H9 (cell line): ENCODE measurements around the gene KDM5B. TPM values are rescaled to one million over a fixed set of nuclear protein-coding genes. Genes with fewer than 3 reads are reported as not detected.
A peak's percentile ranks its signal among the peaks of the same experiment; 100 is the strongest.

ENCODE experiments used
- DNase-seq: peaks from one replicate; pipeline ENCODE4 v3.0.0-alpha.2; 2017
- H2AFZ ChIP-seq: one replicate; pipeline ENCODE4 v1.6.1; 2013; ENCODE audit warnings: mild to moderate bottlenecking, low read length, control low read depth, moderate library complexity
- H2AK5ac ChIP-seq: 2 replicates; pipeline ENCODE4 v1.6.1; 2013; ENCODE audit warnings: low read length, control low read depth, mixed read lengths; ENCODE audit not compliant: insufficient read length
- H2BK120ac ChIP-seq: one replicate; pipeline ENCODE4 v1.6.1; 2013; ENCODE audit warnings: low read depth, mild to moderate bottlenecking, low read length, control low read depth, inconsistent platforms; ENCODE audit not compliant: poor library complexity, severe bottlenecking
- H2BK12ac ChIP-seq: 2 replicates; pipeline ENCODE4 v1.6.1; 2013; ENCODE audit warnings: low read length, control low read depth, mixed read lengths, low read depth; ENCODE audit not compliant: insufficient read length
- H2BK15ac ChIP-seq: 2 replicates; pipeline ENCODE4 v1.6.1; 2013; ENCODE audit warnings: low read depth, low read length, control low read depth
- H2BK20ac ChIP-seq: one replicate; pipeline ENCODE4 v1.6.1; 2013; ENCODE audit warnings: low read depth, mild to moderate bottlenecking, low read length, control low read depth, inconsistent platforms; ENCODE audit not compliant: poor library complexity, severe bottlenecking
- H2BK5ac ChIP-seq: 2 replicates; pipeline ENCODE4 v1.6.1; 2013; ENCODE audit warnings: low read length, control low read depth, mixed read lengths; ENCODE audit not compliant: insufficient read length
- H3K14ac ChIP-seq: 2 replicates; pipeline ENCODE4 v1.6.1; 2013; ENCODE audit warnings: low read length, control low read depth; ENCODE audit not compliant: insufficient read depth
- H3K18ac ChIP-seq: 2 replicates; pipeline ENCODE4 v1.6.1; 2013; ENCODE audit warnings: low read depth, mild to moderate bottlenecking, mixed read lengths, low read length, control low read depth; ENCODE audit not compliant: insufficient read length
- H3K23ac ChIP-seq: 2 replicates; pipeline ENCODE4 v1.6.1; 2013; ENCODE audit warnings: low read length, control low read depth, mixed read lengths, low read depth; ENCODE audit not compliant: insufficient read length
- H3K23me2 ChIP-seq: 2 replicates; pipeline ENCODE4 v1.6.1; 2013; ENCODE audit warnings: low read depth, mild to moderate bottlenecking, mixed read lengths, low read length, control low read depth; ENCODE audit not compliant: insufficient read length, poor library complexity, severe bottlenecking
- H3K27ac ChIP-seq: 2 replicates; pipeline ENCODE4 v1.5.1; 2013; ENCODE audit warnings: low read length, control low read depth, mixed read lengths, low read depth; ENCODE audit not compliant: insufficient read length
- H3K27me3 ChIP-seq: 2 replicates; pipeline ENCODE4 v1.6.1; 2013; ENCODE audit warnings: low read length, control low read depth, inconsistent platforms; ENCODE audit not compliant: insufficient read depth
- H3K4ac ChIP-seq: 2 replicates; pipeline ENCODE4 v1.6.1; 2013; ENCODE audit warnings: low read depth, mild to moderate bottlenecking, control low read depth, inconsistent platforms, low read length, moderate library complexity
- H3K4me1 ChIP-seq: 2 replicates; pipeline ENCODE4 v1.6.1; 2013; ENCODE audit warnings: low read length, control low read depth, inconsistent platforms; ENCODE audit not compliant: insufficient read depth
- H3K4me2 ChIP-seq: 2 replicates; pipeline ENCODE4 v1.6.1; 2013; ENCODE audit warnings: low read length, control low read depth, mixed read lengths; ENCODE audit not compliant: insufficient read length, insufficient read depth
- H3K56ac ChIP-seq: 2 replicates; pipeline ENCODE4 v1.6.1; 2013; ENCODE audit warnings: low read depth, mild to moderate bottlenecking, mixed read lengths, low read length, control low read depth; ENCODE audit not compliant: insufficient read length
- H3K79me1 ChIP-seq: 2 replicates; pipeline ENCODE4 v1.6.1; 2013; ENCODE audit warnings: low read depth, mild to moderate bottlenecking, moderate library complexity, low read length, control low read depth, inconsistent platforms; ENCODE audit not compliant: insufficient read depth, poor library complexity, severe bottlenecking
- H3K79me2 ChIP-seq: 2 replicates; pipeline ENCODE4 v1.6.1; 2013; ENCODE audit warnings: low read length, control low read depth, inconsistent platforms; ENCODE audit not compliant: insufficient read depth
- H3K9ac ChIP-seq: 2 replicates; pipeline ENCODE4 v1.6.1; 2013; ENCODE audit warnings: low read length, control low read depth, mixed read lengths; ENCODE audit not compliant: insufficient read length; ENCODE audit errors: extremely low read depth
- H3K9me3 ChIP-seq: one replicate; pipeline ENCODE4 v1.6.1; 2013; ENCODE audit warnings: low read depth, low read length, inconsistent platforms; ENCODE audit not compliant: control insufficient read depth
- H3T11ph ChIP-seq: one replicate; pipeline ENCODE4 v1.6.1; 2013; ENCODE audit warnings: mild to moderate bottlenecking, low read length, control low read depth, inconsistent platforms
- H4K20me1 ChIP-seq: one replicate; pipeline ENCODE4 v1.6.1; 2013; ENCODE audit not compliant: control insufficient read depth, insufficient read length, insufficient read depth
- H4K5ac ChIP-seq: 2 replicates; pipeline ENCODE4 v1.6.1; 2013; ENCODE audit warnings: low read depth, mild to moderate bottlenecking, mixed read lengths, low read length, control low read depth; ENCODE audit not compliant: insufficient read length
- H4K8ac ChIP-seq: replicated peaks from 2 replicates; pipeline ENCODE4 v1.6.1; 2013; ENCODE audit warnings: low read length, control low read depth, mixed read lengths, low read depth; ENCODE audit not compliant: insufficient read length
- H4K91ac ChIP-seq: 2 replicates; pipeline ENCODE4 v1.6.1; 2013; ENCODE audit warnings: low read depth, mild to moderate bottlenecking, moderate library complexity, mixed read lengths, low read length, control low read depth; ENCODE audit not compliant: insufficient read length
- H3K27ac Mint-ChIP-seq, 3 experiments: 2 replicates in 2 of 3; 3 replicates in 1 of 3; pipeline ENCODE4 v1.8.0; 2020 to 2021; ENCODE audit warnings: mixed read lengths in 3 of 3, mild to moderate bottlenecking in 1 of 3, moderate library complexity in 1 of 3
- H3K27me3 Mint-ChIP-seq: 2 replicates; pipeline ENCODE4 v1.8.0; 2021; ENCODE audit warnings: low read depth, mild to moderate bottlenecking, moderate library complexity, mixed read lengths
- H3K36me3 Mint-ChIP-seq, 3 experiments: 2 replicates in 2 of 3; 3 replicates in 1 of 3; pipeline ENCODE4 v1.8.0; 2020 to 2021; ENCODE audit warnings: low read depth in 3 of 3, mixed read lengths in 3 of 3; ENCODE audit not compliant: insufficient read depth in 1 of 3
- H3K4me1 Mint-ChIP-seq, 2 experiments: 2 replicates each; pipeline ENCODE4 v1.8.0; 2020; ENCODE audit warnings: mixed read lengths in 2 of 2
- H3K4me3 Mint-ChIP-seq, 2 experiments: 2 replicates in 1 of 2; 3 replicates in 1 of 2; pipeline ENCODE4 v1.8.0; 2020 to 2021; ENCODE audit warnings: mild to moderate bottlenecking in 2 of 2, mixed read lengths in 2 of 2, moderate library complexity in 1 of 2
- H3K9me3 Mint-ChIP-seq, 2 experiments: 2 replicates in 1 of 2; 3 replicates in 1 of 2; pipeline ENCODE4 v1.8.0; 2020; ENCODE audit warnings: mild to moderate bottlenecking in 2 of 2, mixed read lengths in 2 of 2, moderate library complexity in 1 of 2
- CTCF ChIP-seq: fragments of 200-600 bp; sonication (generic); conservative IDR thresholded peaks from 3 replicates; pipeline ENCODE4 v1.8.0; 2021; ENCODE audit warnings: antibody characterized with exemption, mild to moderate bottlenecking
- WGBS: extraction: QIAGEN DNeasy Blood & Tissue Kit; methylation state at CpG from one replicate; pipeline ENCODE4 v1.1.7; 2013; ENCODE audit warnings: missing lambda C conversion rate, low lambda C conversion rate, mixed read lengths; ENCODE audit not compliant: insufficient read length; ENCODE audit errors: extremely low coverage; 5-methylcytosine and 5-hydroxymethylcytosine counted together
- total RNA-seq: library from RNA; stranded (reverse); gene quantifications from 2 replicates; pipeline ENCODE4 v1.2.1, GENCODE V29; 2021

The KDM5B gene
- total RNA-seq, 1 experiment from 2014 or later, result 210 TPM

GRCh38 chr1:202687370-202687769 is 120.9 kb downstream of the KDM5B start:
- DNase-seq, result no peak
- TF ChIP-seq CTCF, result no peak
- no peak overlapping the region for H2BK120ac ChIP-seq
- no peaks in the 10 kb centered on the region for H3K9me3 ChIP-seq
- H3K56ac ChIP-seq, result no peak overlapping the region
- H3K27ac ChIP-seq, result no peak overlapping the region
- peaks cover 15% of the 10 kb centered on the region for H3K27me3 Mint-ChIP-seq
- no peak overlapping the region for H2BK12ac ChIP-seq
- no peak overlapping the region for H3T11ph ChIP-seq
- H3K79me2 ChIP-seq, result no peaks in the 10 kb centered on the region
- peaks cover 2% of the 10 kb centered on the region; the same call in 1 of the 2 replicates for H3K4me1 ChIP-seq
- H2BK5ac ChIP-seq, result no peak overlapping the region
- H4K8ac ChIP-seq, result no peak overlapping the region
- H2AK5ac ChIP-seq, result no peak overlapping the region
- no CpG with 5 or more reads among the region's 11 CpGs for WGBS
- no peak overlapping the region for H3K4me3 Mint-ChIP-seq
- H4K5ac ChIP-seq, result no peak overlapping the region
- peak overlapping the region in 1 of 3 experiments; percentile 18; a peak in 1 of 7 replicates for H3K27ac Mint-ChIP-seq
- no peaks in the 10 kb centered on the region for H3K23me2 ChIP-seq
- no peak overlapping the region for H2BK20ac ChIP-seq
- no peak overlapping the region for H2AFZ ChIP-seq
- H3K9ac ChIP-seq, result no peak overlapping the region
- H3K79me1 ChIP-seq, result no peaks in the 10 kb centered on the region
- no peak overlapping the region for H3K14ac ChIP-seq
- H4K91ac ChIP-seq, result no peak overlapping the region
- no peaks in the 10 kb centered on the region for H3K27me3 ChIP-seq
- no peaks in the 10 kb centered on the region for H3K9me3 Mint-ChIP-seq
- no peaks in the 10 kb centered on the region for H4K20me1 ChIP-seq
- H3K4ac ChIP-seq, result no peak overlapping the region
- no peak overlapping the region for H3K4me2 ChIP-seq
- no peak overlapping the region for H2BK15ac ChIP-seq
- no peak overlapping the region for H3K23ac ChIP-seq
- H3K4me1 Mint-ChIP-seq, result peaks cover 19 to 32% of the 10 kb centered on the region in 2 experiments; a peak in 3 of 4 replicates
- no peak overlapping the region for H3K18ac ChIP-seq
- H3K36me3 Mint-ChIP-seq, result no peaks in the 10 kb centered on the region
